Heart left ventricle (tissue), 13 donors: ENCODE measurements around the gene TIMM9.

ENCODE experiments used
- CTCF ChIP-seq, 12 donors: fragments of 200-600 bp; sonication (generic) in 4 of 12; IDR thresholded peaks; one replicate each; pipeline versions ENCODE4 v1.5.0 to v1.8.0; 2018 to 2022; ENCODE audit warnings: antibody characterized with exemption in 12 of 12, mild to moderate bottlenecking in 5 of 12
- POLR2A ChIP-seq, 2 donors: fragments of 450-650 bp; IDR thresholded peaks; one replicate each; pipeline ENCODE4 v1.6.1; 2017; ENCODE audit warnings: antibody characterized with exemption in 2 of 2, mild to moderate bottlenecking in 2 of 2, moderate library complexity in 2 of 2
- donor health status: ischemic (EF 13 %, LVEDD 7.1; RV severe dilation, severe dysfunction).
- donor health status: DM: no; HTN: yes; CAD: no.
- donor health status: DM: no; HTN: no; CAD: no.
- donor health status: ischemic (EF 25% LVEDD 6.9; RV normal size, moderate dysfunction).
- donor health status: ischemic (EF 25% LVEDD 5.7; RV mildly dilated, moderate dysfunction).
- donor health status: ischemic (EF 35%, LVEDD 5.7; RV mildly dilated, moderate dysfunction).
- donor health status: nonischemic (EF 11% LVEDD 7.7; RV severe dilation, severe dysfunction).
- donor health status: DM: yes; HTN: yes; CAD: no.
- donor health status: PGD.
- donor health status: ischemic (EF 29% LVEDD 5.4; RV normal size, mild dysfunction).
- donor health status: nonischemic (EF 23%, LVEDD 6.1; RV moderate dilation, normal function).

- TF ChIP-seq CTCF (IDR thresholded peaks at IDR 0.05) (no peak), POLR2A (IDR thresholded peaks at IDR 0.05) (no peak)
Measured at GRCh38 chr14:58466459-58466858, 39.1 kb upstream of the TIMM9 start.
